GM13977 (cell line): ENCODE results near the gene TGFBR2.

Experiments used
- DNase-seq: peaks from one replicate; pipeline ENCODE4 v3.0.0; 2012; ENCODE audit warnings: low spot score
- CTCF ChIP-seq: IDR thresholded peaks from 2 replicates; pipeline ENCODE4 v1.5.1; 2012; ENCODE audit warnings: mild to moderate bottlenecking, control low read depth; ENCODE audit not compliant: insufficient read depth; ENCODE audit errors: extremely low read depth, missing control alignments
- in situ Hi-C: fragments of 300-500 bp; cut with MboI; formaldehyde crosslinking; loops from one replicate; pipeline ENCODE4 v1.12.0; 2022; ENCODE audit warnings: low sequenced_read_pairs, low pct_unique_long_range_greater_than_20kb, mixed read lengths, inconsistent platforms; ENCODE audit not compliant: unreplicated experiment

TGFBR2 gene

GRCh38 chr3:30704931-30705890, 98.8 kb downstream of the TGFBR2 start:
- TF ChIP-seq CTCF: no peak
- no peak for DNase-seq
- in situ Hi-C loops: no loop called here

GRCh38 chr3:30707825-30708224, 101.4 kb downstream of the TGFBR2 start:
- in situ Hi-C loops: no loop called here
- DNase-seq: no peak

DNA sequence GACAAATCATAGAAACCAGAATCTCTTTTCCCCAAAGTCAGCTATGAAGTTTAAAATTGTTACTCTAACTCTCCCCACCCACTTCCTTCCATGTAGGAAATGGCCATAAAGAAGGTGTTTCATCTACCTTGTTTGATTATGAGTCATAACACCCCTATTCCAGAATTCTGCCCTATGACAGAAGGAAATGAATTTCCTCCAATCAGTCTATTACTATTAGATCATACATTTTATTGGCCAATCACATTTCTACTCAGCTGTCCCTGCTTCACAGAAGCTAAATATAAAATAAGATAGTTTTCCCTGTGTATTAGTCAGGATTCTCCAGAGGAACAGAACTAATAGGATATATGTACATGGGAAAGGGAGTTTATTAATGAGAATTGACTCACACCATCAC, 102.1 kb downstream of the TGFBR2 start:
- DNase-seq: no peak
- TF ChIP-seq CTCF: no peak
- in situ Hi-C loops: no loop called here

More at GRCh38 chr3:30707825-30708224, 101.4 kb downstream of the TGFBR2 start:
- TF ChIP-seq CTCF: no peak

DNA sequence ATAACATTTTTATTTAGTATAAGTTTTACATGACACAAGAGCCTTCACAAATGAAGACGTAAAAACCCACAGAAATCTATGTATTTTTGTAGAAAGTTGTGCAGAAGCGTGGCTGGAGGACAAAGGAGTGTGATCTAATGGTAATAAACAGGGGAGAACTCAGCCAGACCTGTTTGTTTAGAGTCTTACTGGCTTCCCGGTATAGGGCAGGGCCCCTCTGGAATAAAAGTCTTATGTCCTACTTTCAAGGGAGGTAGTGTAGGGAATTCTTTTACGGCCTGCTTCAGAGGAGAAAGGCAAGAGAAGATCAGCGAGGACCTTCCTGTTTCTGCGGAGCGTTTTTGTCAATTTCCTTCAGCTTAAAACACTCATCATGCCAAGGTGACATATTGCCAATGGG, 103.6 kb downstream of the TGFBR2 start:
- no peak for TF ChIP-seq CTCF
- DNase-seq: no peak
- in situ Hi-C loops: no loop called here

DNA sequence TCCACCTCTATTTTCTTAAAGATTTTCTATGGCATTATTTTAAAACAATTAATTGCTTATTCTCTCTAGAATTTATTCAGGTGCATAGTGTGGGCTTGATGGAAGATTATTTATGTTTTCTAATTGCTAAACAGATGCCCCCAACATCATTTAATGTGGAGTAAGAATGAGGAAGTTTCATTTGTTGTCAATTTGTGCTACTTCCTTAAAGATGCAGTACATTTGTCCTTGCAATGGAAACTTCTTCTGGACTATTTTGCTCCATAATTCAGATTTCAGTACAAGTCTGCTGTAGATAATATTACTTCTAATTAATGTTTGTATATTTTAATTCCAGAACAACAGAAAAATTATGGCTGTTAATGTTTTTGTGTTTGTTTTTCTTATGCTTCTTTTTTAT, 104.8 kb downstream of the TGFBR2 start:
- TF ChIP-seq CTCF: no peak
- DNase-seq: no peak
- in situ Hi-C loops: no loop called here

DNA sequence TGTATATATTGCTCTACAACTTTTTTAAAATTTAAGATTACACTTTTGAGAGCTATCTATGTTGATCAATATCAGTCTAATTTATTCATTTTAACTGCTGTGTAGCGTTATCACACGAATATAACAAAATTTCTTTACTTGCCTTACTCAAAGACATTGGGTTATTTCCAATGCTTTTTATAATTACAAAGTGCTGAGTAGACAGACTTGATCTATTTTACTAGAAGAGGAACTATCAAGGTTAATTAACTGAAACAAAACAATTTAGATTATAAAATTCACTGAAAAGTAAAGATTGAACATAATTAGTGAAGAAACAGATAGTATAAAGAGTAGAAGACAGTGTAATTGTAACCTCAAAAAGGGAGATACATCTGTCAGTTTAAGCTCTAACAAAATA, 105.5 kb downstream of the TGFBR2 start:
- no peak for DNase-seq
- in situ Hi-C loops: no loop called here
- no peak for TF ChIP-seq CTCF
